Fibroblast of skin of right quadriceps (primary cell): Measurements from ENCODE around the gene ATXN1.
"Not testable (repeated sequence)": the region's sequence is repeated elsewhere in the genome, so short reads cannot be mapped to it uniquely, and the experiment has no call there.

ENCODE experiments used
- DNase-seq: peaks from one replicate; pipeline ENCODE4 v3.0.0-alpha.2; 2013

Gene ATXN1

GRCh38 chr6:16562498-16562897, 198.8 kb downstream of the ATXN1 start:
- no peak for DNase-seq

DNA sequence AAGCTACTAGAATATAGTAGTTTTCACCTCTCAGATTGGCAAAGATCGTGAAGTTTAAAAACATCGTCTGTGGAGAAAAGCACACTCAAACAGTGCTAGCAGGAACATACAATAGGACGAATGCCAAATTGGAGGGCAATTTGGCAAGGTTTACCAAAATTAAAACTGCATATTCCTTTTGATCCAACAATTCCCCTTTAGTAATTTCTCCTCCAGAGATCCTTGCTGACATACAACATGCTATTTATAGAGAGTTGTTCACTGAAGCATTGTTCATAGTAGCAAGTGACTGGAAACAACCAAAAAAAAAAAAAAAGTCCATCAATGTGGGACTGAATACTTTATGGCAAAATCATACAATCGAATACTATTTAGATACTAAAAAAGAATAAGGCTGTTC, 202.2 kb downstream of the ATXN1 start:
- DNase-seq = no peak

DNA sequence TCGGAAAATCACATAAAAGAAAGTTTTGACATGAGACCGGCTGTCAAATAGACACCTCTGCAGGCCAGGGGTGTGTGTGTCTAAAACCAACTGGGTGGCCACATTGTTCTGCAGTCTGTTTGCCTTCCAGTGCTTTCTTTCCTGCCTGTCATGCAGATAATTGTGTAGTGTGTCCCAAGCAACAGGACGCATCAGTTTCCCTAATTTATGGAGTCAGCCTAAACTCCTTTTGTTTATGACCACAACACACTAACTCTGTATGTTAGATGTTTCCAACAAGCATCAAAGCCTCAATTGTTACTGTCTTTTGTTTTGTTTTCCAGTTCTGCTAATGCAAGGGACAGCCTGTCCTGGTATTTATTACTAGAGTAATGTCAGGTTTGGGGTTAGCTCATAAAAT, 205.7 kb downstream of the ATXN1 start:
- DNase-seq = no peak

- no peak for DNase-seq
Observed at GRCh38 chr6:16553531-16553930, 207.7 kb downstream of the ATXN1 start.

GRCh38 chr6:16551466-16551865, 209.8 kb downstream of the ATXN1 start:
- no peak for DNase-seq

- no peak for DNase-seq
Observed at GRCh38 chr6:16548121-16548520, 213.1 kb downstream of the ATXN1 start.

DNA sequence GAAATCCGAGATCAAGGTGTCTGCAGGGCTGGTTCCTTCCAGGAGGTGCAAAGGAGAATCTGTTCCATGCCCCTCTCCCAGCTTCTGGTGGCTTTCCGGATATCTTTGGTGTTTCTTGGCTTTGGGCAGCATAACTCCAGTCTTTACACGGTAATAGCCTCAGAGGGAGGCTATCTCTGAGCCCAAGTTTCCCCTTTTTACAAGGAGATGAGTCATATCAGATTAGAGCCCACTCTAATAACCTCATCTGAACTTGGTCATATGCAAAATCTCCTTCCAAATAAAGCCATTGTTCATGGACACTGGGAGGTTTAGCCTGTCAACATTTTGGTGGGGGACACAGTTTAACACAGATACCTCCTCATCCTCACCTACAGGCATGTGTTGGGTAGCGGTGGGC, 213.7 kb downstream of the ATXN1 start:
- no peak for DNase-seq

DNA sequence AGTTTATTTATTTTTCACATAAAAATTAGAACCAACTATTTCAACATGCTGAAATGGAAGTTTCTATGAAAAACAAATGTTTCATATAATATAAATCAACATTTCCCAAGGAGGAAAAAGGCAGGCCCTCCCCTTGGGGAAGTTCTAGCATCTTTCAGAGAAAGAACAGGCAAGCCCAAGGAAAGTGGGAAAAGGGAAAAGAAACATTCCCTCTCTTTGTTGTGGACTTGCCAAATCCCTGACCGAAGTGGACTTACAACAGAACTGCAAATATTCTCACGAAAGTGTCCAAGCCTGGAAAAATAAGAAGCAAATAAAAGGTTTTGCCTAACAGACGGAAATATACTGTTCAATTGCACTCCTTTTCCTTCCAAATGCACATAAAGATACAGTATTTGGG, 214.4 kb downstream of the ATXN1 start:
- DNase-seq = no peak

GRCh38 chr6:16545382-16545781, 215.9 kb downstream of the ATXN1 start:
- no peak for DNase-seq

DNA sequence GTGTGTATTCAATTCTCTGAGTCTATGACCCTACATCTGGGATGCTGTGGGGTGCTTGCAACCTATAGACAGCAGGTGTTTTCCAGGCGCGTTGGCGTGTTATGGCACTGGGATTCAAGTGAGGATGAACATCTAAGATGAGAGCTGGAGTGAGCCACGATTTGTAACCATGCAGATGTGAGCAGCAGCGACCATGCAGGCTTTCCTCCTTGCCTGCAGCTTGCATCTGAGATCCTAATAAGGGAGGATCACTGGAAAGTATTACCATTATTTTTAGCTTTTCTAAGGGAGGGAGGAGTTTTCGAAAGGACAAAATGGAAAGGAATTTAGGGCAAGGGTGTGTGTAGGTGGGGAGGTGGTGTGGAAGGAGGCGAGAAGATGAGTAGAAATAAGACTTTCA, 216.7 kb downstream of the ATXN1 start:
- DNase-seq = no peak

- no peak for DNase-seq
Observed at GRCh38 chr6:16544006-16544405, 217.3 kb downstream of the ATXN1 start.

DNA sequence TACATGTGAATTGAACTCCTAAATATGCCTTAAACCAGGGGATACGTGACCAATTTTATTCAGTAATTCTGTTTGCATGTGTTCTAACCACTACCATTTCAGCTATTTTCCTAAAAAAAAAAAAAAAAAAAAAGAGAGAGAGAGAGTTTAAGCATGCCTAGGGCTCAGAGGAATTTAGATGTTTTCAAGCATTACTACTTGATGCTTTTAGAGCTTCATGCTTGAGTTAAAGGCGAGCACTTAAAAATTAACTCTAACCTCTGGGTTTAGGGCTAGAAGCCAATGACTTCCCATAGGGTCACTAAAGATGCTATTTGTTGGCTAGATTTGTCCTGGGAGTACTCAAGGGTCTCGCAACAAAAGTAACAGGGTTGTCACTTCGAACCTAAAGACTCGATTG, 217.7 kb downstream of the ATXN1 start:
- DNase-seq = no peak

DNA sequence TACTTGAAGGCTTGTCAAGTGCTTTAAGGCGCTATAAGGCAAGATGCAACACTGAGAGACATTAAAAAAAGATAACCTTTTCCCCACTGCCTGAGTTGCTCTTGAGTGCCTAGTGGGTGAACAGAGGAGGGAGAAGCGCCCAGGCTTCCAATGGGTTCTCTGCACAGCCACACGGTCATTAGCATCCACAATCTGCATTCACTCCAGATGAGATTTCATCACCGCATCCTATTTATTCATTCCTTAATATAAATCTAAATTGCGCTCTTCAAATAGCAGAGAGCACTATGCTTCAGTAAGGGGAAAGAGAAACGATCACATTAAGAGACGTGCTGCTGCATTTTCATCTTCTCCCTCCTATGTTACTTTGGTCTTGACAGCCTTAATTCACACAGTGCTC, 219.2 kb downstream of the ATXN1 start:
- no peak for DNase-seq

- DNase-seq = no peak
Observed at GRCh38 chr6:16540804-16541752, 220.2 kb downstream of the ATXN1 start.

DNA sequence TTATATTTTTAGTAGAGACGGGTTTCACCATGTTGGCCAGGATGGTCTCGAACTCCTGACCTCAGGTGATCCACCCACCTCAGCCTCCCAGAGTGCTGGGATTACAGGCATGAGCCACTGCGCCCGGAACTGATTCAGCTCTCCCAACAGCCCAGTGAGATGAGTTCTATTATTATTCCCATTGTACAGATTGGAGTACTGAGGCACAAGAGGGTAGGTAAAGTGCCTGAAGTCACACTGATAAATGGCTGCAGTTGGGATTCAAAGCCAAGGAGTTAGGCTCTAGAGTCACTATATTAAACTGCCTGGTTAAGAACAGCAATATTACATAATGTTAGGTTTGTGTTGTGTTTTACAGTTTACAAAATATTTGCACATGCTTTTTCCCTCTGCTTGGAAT, 220.9 kb downstream of the ATXN1 start:
- DNase-seq = not testable (repeated sequence)

GRCh38 chr6:16539086-16539931, 222.0 kb downstream of the ATXN1 start:
- DNase-seq = no peak

- DNase-seq = no peak
Observed at GRCh38 chr6:16535564-16535963, 225.7 kb downstream of the ATXN1 start.

DNA sequence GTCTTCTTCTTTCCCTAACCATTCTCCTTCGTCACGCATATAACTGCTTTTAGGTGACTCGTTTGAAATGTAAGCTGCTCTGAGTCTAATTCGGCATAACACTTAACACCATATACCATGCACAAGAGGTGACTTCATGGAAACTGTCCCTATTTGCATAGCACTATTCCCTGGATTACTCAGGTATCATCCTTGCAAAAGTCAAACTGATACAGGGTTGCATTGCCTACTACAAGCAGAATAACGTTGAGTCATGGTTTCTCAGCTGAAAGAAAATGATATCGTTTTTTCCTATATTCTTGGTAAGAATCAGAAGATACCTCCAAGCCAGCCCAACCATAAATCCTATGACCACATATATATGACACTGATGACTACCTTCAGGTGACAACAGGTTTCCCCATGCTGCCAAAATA, 227.5 kb downstream of the ATXN1 start:
- peak; percentile 18 for DNase-seq

- DNase-seq = peak; percentile 36
Observed at GRCh38 chr6:16533210-16533609, 228.1 kb downstream of the ATXN1 start.

DNA sequence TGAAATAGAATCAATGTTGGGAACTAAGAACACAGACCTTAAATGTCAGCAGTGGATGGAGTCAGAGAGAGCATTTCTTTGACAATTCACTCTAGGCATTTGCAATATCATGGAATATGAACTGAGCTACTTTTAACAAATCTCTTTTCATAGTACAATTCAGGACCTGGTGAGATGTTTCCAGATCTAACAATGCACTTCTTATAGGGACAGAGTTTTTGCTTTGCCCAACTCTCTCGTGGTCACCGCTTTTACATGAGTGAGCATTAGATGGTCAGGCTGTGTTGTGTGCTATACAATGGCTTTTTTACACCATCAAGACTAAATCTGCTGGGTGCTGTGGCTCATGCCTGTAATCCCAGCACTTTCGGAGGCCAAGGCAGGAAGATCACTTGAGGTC, 233.6 kb downstream of the ATXN1 start:
- DNase-seq = no peak

- DNase-seq = peak; percentile 78
Observed at GRCh38 chr6:16524380-16524707, 236.9 kb downstream of the ATXN1 start.

DNA sequence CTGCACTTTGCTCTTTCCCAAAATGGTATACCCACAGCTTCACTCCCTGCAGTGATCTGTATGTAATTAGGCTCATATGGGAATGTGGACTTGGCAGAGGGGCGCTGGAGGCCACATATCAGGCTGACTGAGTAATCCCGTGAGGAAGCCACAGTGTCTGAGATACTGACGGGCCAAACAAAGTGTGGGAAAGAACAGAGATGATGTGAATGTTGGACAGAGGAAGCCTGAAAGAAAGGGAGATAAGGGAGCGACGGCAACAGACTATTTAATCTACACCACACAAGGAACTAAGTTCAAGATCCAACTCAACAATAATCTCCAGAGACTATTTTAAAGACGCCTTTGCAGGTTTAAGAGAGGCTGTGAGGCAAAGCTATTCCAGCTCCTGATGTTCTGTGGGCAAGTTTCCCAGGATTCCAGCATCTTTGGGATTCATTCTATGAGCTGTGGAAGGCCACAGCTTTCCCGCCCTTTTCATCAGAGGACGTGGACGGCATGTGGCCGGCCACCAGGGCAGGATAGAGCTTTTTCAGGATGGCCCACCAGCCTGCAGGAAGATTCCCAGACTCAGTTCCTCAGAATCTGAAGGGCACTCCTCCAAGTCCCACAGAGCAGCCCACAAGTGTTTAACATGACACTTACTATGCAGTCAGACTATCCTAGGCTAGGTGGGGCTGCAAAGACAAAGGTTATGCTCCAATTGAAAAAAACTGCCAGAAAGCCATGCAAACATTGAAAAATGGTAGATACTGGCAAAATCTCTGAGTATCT, 237.5 kb downstream of the ATXN1 start:
- DNase-seq = peak; percentile 94

GRCh38 chr6:16522937-16523336, 238.3 kb downstream of the ATXN1 start:
- no peak for DNase-seq
